Epithelial cell of proximal tubule (primary cell): ENCODE data around the gene MPZL2. TPM values are rescaled to one million over a fixed set of nuclear protein-coding genes. Genes with fewer than 3 reads are reported as not detected.

Experiments
- DNase-seq: peaks from one replicate; pipeline ENCODE4 v3.0.0-alpha.2; 2011; ENCODE audit warnings: low read depth
- H3K4me3 ChIP-seq: 2 replicates; pipeline ENCODE4 v1.5.1; 2011; ENCODE audit warnings: low read depth, mild to moderate bottlenecking, low read length
- CTCF ChIP-seq: conservative IDR thresholded peaks from 2 replicates; pipeline ENCODE4 v1.5.1; 2012; ENCODE audit warnings: low read depth, mild to moderate bottlenecking, low read length
- total RNA-seq: library from RNA; depleted of rRNA; stranded (reverse); fragments of >200 nt; gene quantifications from 2 replicates; pipeline ENCODE4 v1.2.3, GENCODE V29; 2015

MPZL2 gene
- total RNA-seq, 1 donor from 2014 or later: 19.9 TPM

- no peak overlapping the region for H3K4me3 ChIP-seq
- no peak for TF ChIP-seq CTCF
- DNase-seq: no peak
Measured at GRCh38 chr11:118283756-118284350, 19.8 kb upstream of the MPZL2 start.

- H3K4me3 ChIP-seq: no peak overlapping the region
- DNase-seq: no peak
- no peak for TF ChIP-seq CTCF
Measured at GRCh38 chr11:118283037-118283636, 19.0 kb upstream of the MPZL2 start.

- DNase-seq: no peak
- no peak overlapping the region for H3K4me3 ChIP-seq
Measured at GRCh38 chr11:118282606-118283005, 18.5 kb upstream of the MPZL2 start.

GRCh38 chr11:118281284-118281683 is 17.2 kb upstream of the MPZL2 start:
- DNase-seq: no peak
- no peak for TF ChIP-seq CTCF

More at GRCh38 chr11:118282606-118283005, 18.5 kb upstream of the MPZL2 start:
- no peak for TF ChIP-seq CTCF

GRCh38 chr11:118277312-118277711 is 13.2 kb upstream of the MPZL2 start:
- DNase-seq: no peak
- TF ChIP-seq CTCF: no peak
- no peak overlapping the region for H3K4me3 ChIP-seq

More at GRCh38 chr11:118281284-118281683, 17.2 kb upstream of the MPZL2 start:
- H3K4me3 ChIP-seq: no peak overlapping the region

- no peak for DNase-seq
- no peak overlapping the region for H3K4me3 ChIP-seq
- TF ChIP-seq CTCF: no peak
Measured at GRCh38 chr11:118276422-118276821, 12.3 kb upstream of the MPZL2 start.

GRCh38 chr11:118275176-118275575 is 11.1 kb upstream of the MPZL2 start:
- DNase-seq: no peak
- no peak for TF ChIP-seq CTCF
- no peak overlapping the region for H3K4me3 ChIP-seq
